Astrocyte (in vitro differentiated cells and primary cell): Measurements from ENCODE around the gene TRAPPC12.
"Not testable (repeated sequence)": the region's sequence is repeated elsewhere in the genome, so short reads cannot be mapped to it uniquely, and the experiment has no call there.

Experiments
- CTCF ChIP-seq: IDR thresholded peaks from 2 replicates; pipeline ENCODE4 v1.5.1; 2011; ENCODE audit warnings: low read depth, mild to moderate bottlenecking, inconsistent platforms, low read length, moderate library complexity; ENCODE audit not compliant: insufficient read depth
- EZH2 ChIP-seq: IDR thresholded peaks from 2 replicates; pipeline ENCODE4 v1.6.1; 2012; ENCODE audit warnings: mild to moderate bottlenecking, low read length, inconsistent platforms; ENCODE audit not compliant: insufficient read depth

GRCh38 chr2:3448441-3448911 lies 69.0 kb downstream of the TRAPPC12 start:
- not testable (repeated sequence) for TF ChIP-seq CTCF, EZH2
